K562 (cell line): ENCODE data around the gene TMPRSS7. TPM values are rescaled to one million over a fixed set of nuclear protein-coding genes. Genes with fewer than 3 reads are reported as not detected.

Experiments used
- ATAC-seq: fragments of 200-7000 bp; cut with Tn5 transposase; 3 replicates; pipeline ENCODE4 v1.9.1; 2020; ENCODE audit warnings: moderate library complexity
- BruUV-seq: library from RNA; stranded (reverse); fragments of 400-500 nt; replicated peaks from 2 replicates; lab custom pipeline; 2021; lab: Mats Ljungman, UMichigan
- CTCF ChIA-PET: fragments of 300-600 bp; formaldehyde crosslinking; extraction: SDS; loops from one replicate; lab custom pipeline; 2021; ENCODE audit warnings: low intra/inter-chr PET ratio; lab: Yijun Ruan, JAX
- POLR2A ChIA-PET: fragments of 300-600, 350-650 bp; sonication (Branson Sonifier 250); formaldehyde crosslinking; extraction: SDS; loops from one replicate; lab custom pipeline; 2021; ENCODE audit warnings: antibody characterized with exemption, inconsistent platforms; lab: Yijun Ruan, JAX
- DNase-seq, 4 experiments: peaks; one replicate each; pipeline versions ENCODE4 v3.0.0 to v3.0.0-alpha.2; 2011 to 2018; ENCODE audit warnings: low spot score in 3 of 4, mixed read lengths in 3 of 4; ENCODE audit errors: extremely low read depth in 1 of 4
- FAIRE-seq: peaks from 2 replicates; lab custom pipeline; 2011; peaks lifted over from hg19 to GRCh38; lab: Jason Lieb, UNC
- H2AFZ ChIP-seq: 2 replicates; pipeline ENCODE4 v1.6.0; 2011; ENCODE audit warnings: low read depth, low read length, control low read depth, inconsistent platforms
- H3K27ac ChIP-seq: fragments of 200-600 bp; 3 replicates; pipeline ENCODE4 v1.8.0; 2011; ENCODE audit warnings: low read depth, mild to moderate bottlenecking, control low read depth, inconsistent platforms, low read length, moderate library complexity, mixed read lengths; ENCODE audit errors: extremely low read depth
- H3K27me3 ChIP-seq, 2 experiments: fragments of 300-600 bp in 1 of 2; 2 replicates in 1 of 2; 3 replicates in 1 of 2; pipeline versions ENCODE4 v1.6.0 to v1.8.0; 2011; ENCODE audit warnings: inconsistent platforms in 2 of 2, low read length in 2 of 2, mild to moderate bottlenecking in 1 of 2, mixed read lengths in 1 of 2, moderate library complexity in 1 of 2; ENCODE audit not compliant: control insufficient read depth in 2 of 2, insufficient read depth in 2 of 2
- H3K36me3 ChIP-seq: fragments of 300-600 bp; 3 replicates; pipeline ENCODE4 v1.8.0; 2011; ENCODE audit warnings: mild to moderate bottlenecking, low read length, inconsistent platforms; ENCODE audit not compliant: control insufficient read depth, insufficient read depth
- H3K4me1 ChIP-seq, 2 experiments: fragments of 200-600 bp in 1 of 2; replicated peaks in 1 of 2; 2 replicates in 1 of 2; 3 replicates in 1 of 2; pipeline versions ENCODE4 v1.5.1 to v1.8.0; 2011; ENCODE audit warnings: inconsistent platforms in 2 of 2, low read length in 2 of 2, mild to moderate bottlenecking in 1 of 2, mixed read lengths in 1 of 2, moderate library complexity in 1 of 2; ENCODE audit not compliant: control insufficient read depth in 2 of 2, insufficient read depth in 2 of 2
- H3K4me2 ChIP-seq: 2 replicates; pipeline ENCODE4 v1.6.1; 2011; ENCODE audit warnings: low read length, control low read depth, inconsistent platforms, mixed read lengths; ENCODE audit not compliant: insufficient read depth
- H3K4me3 ChIP-seq: fragments of 200-600 bp; sonication (generic), shearing (Covaris generic); 2 replicates; pipeline ENCODE4 v1.5.1; 2016; ENCODE audit warnings: control low read depth, inconsistent platforms
- H3K79me2 ChIP-seq: fragments of 200-600 bp; 3 replicates; pipeline ENCODE4 v1.8.0; 2011; ENCODE audit warnings: low read length, inconsistent platforms; ENCODE audit not compliant: control insufficient read depth, insufficient read depth
- H3K9ac ChIP-seq, 2 experiments: 2 replicates each; pipeline versions ENCODE4 v1.6.0 to v1.6.1; 2011; ENCODE audit warnings: low read depth in 2 of 2, low read length in 2 of 2, control low read depth in 1 of 2, inconsistent platforms in 1 of 2, mild to moderate bottlenecking in 1 of 2, mixed read lengths in 1 of 2; ENCODE audit not compliant: insufficient read depth in 1 of 2
- H3K9me1 ChIP-seq: one replicate; pipeline ENCODE4 v1.6.0; 2011; ENCODE audit warnings: inconsistent platforms, mild to moderate bottlenecking, low read length, moderate library complexity; ENCODE audit not compliant: control insufficient read depth, insufficient read depth
- H3K9me3 ChIP-seq: replicated peaks from 2 replicates; pipeline ENCODE4 v1.5.1; 2011; ENCODE audit warnings: low read depth, low read length, inconsistent platforms; ENCODE audit not compliant: control insufficient read depth, insufficient read depth
- H4K20me1 ChIP-seq: replicated peaks from 2 replicates; pipeline ENCODE4 v1.6.1; 2011; ENCODE audit warnings: low read length, inconsistent platforms, mixed read lengths; ENCODE audit not compliant: control insufficient read depth, insufficient read depth
- CTCF ChIP-seq, 3 experiments: IDR thresholded peaks in 2 of 3; conservative IDR thresholded peaks in 1 of 3; 2 replicates each; pipeline ENCODE4 v1.5.1; 2011 to 2012; ENCODE audit warnings: low read length in 3 of 3, mild to moderate bottlenecking in 3 of 3, control low read depth in 2 of 3, improper control_type of control experiment in 1 of 3, inconsistent platforms in 1 of 3, low read depth in 1 of 3, mixed read lengths in 1 of 3, moderate library complexity in 1 of 3; ENCODE audit not compliant: insufficient read depth in 2 of 3
- GABPB1 ChIP-seq: sonication (generic); formaldehyde crosslinking; IDR thresholded peaks from 2 replicates; pipeline ENCODE4 v1.8.0; 2022; ENCODE audit warnings: mild to moderate bottlenecking, missing genetic modification reagents
- NFYB ChIP-seq: IDR thresholded peaks from 2 replicates; pipeline ENCODE4 v1.6.1; 2011; ENCODE audit warnings: mild to moderate bottlenecking, moderate library complexity; ENCODE audit not compliant: insufficient read length; ENCODE audit errors: extremely low read depth
- NR1H2 ChIP-seq: sonication (generic); formaldehyde crosslinking; IDR thresholded peaks from 2 replicates; pipeline ENCODE4 v1.4.0; 2020; ENCODE audit warnings: mild to moderate bottlenecking, missing genetic modification reagents
- RAD21 ChIP-seq, 2 experiments: fragments of 250-450 bp in 1 of 2; fragments of 450-650 bp in 1 of 2; sonication (Bioruptor Pico) in 1 of 2; formaldehyde crosslinking in 1 of 2; IDR thresholded peaks in 1 of 2; conservative IDR thresholded peaks in 1 of 2; 2 replicates each; pipeline versions ENCODE4 v1.4.0 to v1.8.0; 2020 to 2022; ENCODE audit warnings: mild to moderate bottlenecking in 2 of 2, moderate library complexity in 1 of 2
- REST ChIP-seq, 2 experiments: fragments of 450-650 bp; formaldehyde crosslinking in 1 of 2; IDR thresholded peaks; 2 replicates each; pipeline versions ENCODE4 v1.4.0 to v1.6.1; 2014 to 2020; ENCODE audit warnings: mild to moderate bottlenecking in 2 of 2, borderline replicate concordance in 1 of 2, low read depth in 1 of 2
- WGBS: fragments of 100-300 bp; shearing (Covaris generic); methylation state at CpG from one replicate; pipeline ENCODE4 v1.1.6; 2016; ENCODE audit warnings: low coverage, mixed read lengths; ENCODE audit not compliant: insufficient coverage; ENCODE audit errors: missing lambda C conversion rate; 5-methylcytosine and 5-hydroxymethylcytosine counted together
- in situ Hi-C: fragments of 300-500 bp; cut with MboI; formaldehyde crosslinking; loops from 4 replicates; pipeline ENCODE4 v1.15.0; 2018; ENCODE audit warnings: inconsistent platforms, mixed read lengths
- intact Hi-C: fragments of 100-400 bp; cut with micrococcal nuclease; formaldehyde crosslinking; loops from 2 replicates; pipeline ENCODE4 v1.14.2; 2022
- polyA plus RNA-seq, 8 experiments: library from polyadenylated mRNA; depleted of rRNA in 4 of 8; stranded (reverse) in 5 of 8; unstranded in 3 of 8; fragments of >200 nt; fragmentation: Nextera tagmentation in 2 of 8; fragmentation: Illumina TruSeq in 1 of 8; extraction: Ambion mirVana in 2 of 8; extraction: Trizol in 1 of 8; gene quantifications; 2 replicates each; pipeline versions ENCODE4 v1.2.1 to v1.2.3, GENCODE V29; 2011 to 2014; ENCODE audit warnings: inconsistent platforms in 1 of 8, missing spikeins in 1 of 8
- total RNA-seq, 7 experiments: library from RNA; depleted of rRNA in 6 of 7; stranded (reverse); fragments of >200 nt in 6 of 7; fragmentation: Illumina TruSeq in 2 of 7; extraction: Trizol in 2 of 7; gene quantifications; 2 replicates each; pipeline versions ENCODE4 v1.2.1 to v1.2.3, GENCODE V29; 2011 to 2021; ENCODE audit warnings: low replicate concordance in 1 of 7
- TF ChIP-seq, protein P1 (sequence below): fragments of 450-650 bp; formaldehyde crosslinking; IDR thresholded peaks from 2 replicates; pipeline ENCODE4 v1.4.0; 2020; ENCODE audit warnings: mild to moderate bottlenecking, moderate library complexity

Gene TMPRSS7
- total and polyA plus RNA-seq, 9 of the 15 experiments (the other 6 are each of a cell fraction or from before 2014, with no cell fraction given) = not detected

- ChIA-PET POLR2A (interaction anchor here (0.6 to 1.1 kb wide), 3 partner anchors 158 to 410 kb away, joined by 3 to 4 read pairs (median 3); no protein-coding TSS in a partner anchor), CTCF (interaction anchor here (1.5 kb wide), 1 partner anchor 408 kb away, joined by 7 read pairs; no protein-coding TSS in a partner anchor)
- intact Hi-C loops (loop anchor here (5.0 kb wide), 2 partner anchors 325 to 405 kb away; no protein-coding TSS in a partner anchor), in situ Hi-C loops (loop anchor here (25.0 kb wide), 1 partner anchor 400 kb away; no protein-coding TSS in a partner anchor)
- peak; percentile 93 for ATAC-seq
- 28% methylated on average over 3 of the region's 3 CpGs for WGBS
- Histone ChIP-seq H3K27me3 (no peaks in the 10 kb centered on the region), H3K9ac (no peak overlapping the region), H3K9me1 (no peaks in the 10 kb centered on the region), H3K4me2 (no peak overlapping the region), H2AFZ (no peak overlapping the region), H4K20me1 (no peaks in the 10 kb centered on the region), H3K36me3 (0 out of 3 replicates have a peak, but pooled peaks cover 2% of the 10 kb centered on the region), H3K4me3 (no peak overlapping the region), H3K4me1 (no peaks in the 10 kb centered on the region), H3K9me3 (no peaks in the 10 kb centered on the region), H3K27ac (no peak overlapping the region), H3K79me2 (no peaks in the 10 kb centered on the region)
- BruUV-seq = no TSS peak
- DNase-seq = peak; percentile 47 to 54 (median 50)
- FAIRE-seq = peak; percentile 90
- TF ChIP-seq REST (IDR thresholded peaks at IDR 0.05; ENCODE audit: borderline replicate concordance) = peak; percentile 36; the same call in 1 of the 2 replicates
- TF ChIP-seq REST (CRISPR knock-in tag; IDR thresholded peaks at IDR 0.05; ENCODE audit: low read depth) = no peak
- TF ChIP-seq GABPB1 = no peak
- TF ChIP-seq RAD21 (CRISPR knock-in tag; conservative IDR thresholded peaks at IDR 0.05 in 1 of 2, IDR thresholded peaks at IDR 0.05 in 1 of 2) = peak; percentile 66 to 70
- TF ChIP-seq, protein P1, sequence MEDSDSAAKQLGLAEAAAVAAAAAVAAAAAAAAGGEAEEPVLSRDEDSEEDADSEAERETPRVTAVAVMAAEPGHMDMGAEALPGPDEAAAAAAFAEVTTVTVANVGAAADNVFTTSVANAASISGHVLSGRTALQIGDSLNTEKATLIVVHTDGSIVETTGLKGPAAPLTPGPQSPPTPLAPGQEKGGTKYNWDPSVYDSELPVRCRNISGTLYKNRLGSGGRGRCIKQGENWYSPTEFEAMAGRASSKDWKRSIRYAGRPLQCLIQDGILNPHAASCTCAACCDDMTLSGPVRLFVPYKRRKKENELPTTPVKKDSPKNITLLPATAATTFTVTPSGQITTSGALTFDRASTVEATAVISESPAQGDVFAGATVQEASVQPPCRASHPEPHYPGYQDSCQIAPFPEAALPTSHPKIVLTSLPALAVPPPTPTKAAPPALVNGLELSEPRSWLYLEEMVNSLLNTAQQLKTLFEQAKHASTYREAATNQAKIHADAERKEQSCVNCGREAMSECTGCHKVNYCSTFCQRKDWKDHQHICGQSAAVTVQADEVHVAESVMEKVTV (CRISPR knock-in tag) = peak; percentile 32; the same call in 1 of the 2 replicates
- no peak for TF ChIP-seq NFYB
- peak; percentile 57 to 72 (median 71) for TF ChIP-seq CTCF (IDR thresholded peaks at IDR 0.05 in 2 of 3, conservative IDR thresholded peaks at IDR 0.05 in 1 of 3; ENCODE audit: insufficient read depth in 2 of 3, low read depth in 1 of 3, low read length in 3 of 3)
- no peak for TF ChIP-seq NR1H2 (CRISPR knock-in tag)
These were observed 77.4 kb downstream of the TMPRSS7 start for GRCh38 chr3:112111785-112112402.
